Measurements from ENCODE around the gene CBY1.

GRCh38 chr22:38699784-38700183 is 43.3 kb downstream of the CBY1 start:
- TF ChIP-seq POU2F2 (IDR thresholded peaks at IDR 0.05; ENCODE audit: low read depth, low read length) (no peak), POLR2AphosphoS5 (IDR thresholded peaks at IDR 0.05; ENCODE audit: low read depth, low read length) (no peak)
